ENCODE results near the gene CNIH3. TPM values are rescaled to one million over a fixed set of nuclear protein-coding genes. Genes with fewer than 3 reads are reported as not detected.

Gene CNIH3
- total RNA-seq, 1 experiment from 2014 or later: 21.4 TPM

DNA sequence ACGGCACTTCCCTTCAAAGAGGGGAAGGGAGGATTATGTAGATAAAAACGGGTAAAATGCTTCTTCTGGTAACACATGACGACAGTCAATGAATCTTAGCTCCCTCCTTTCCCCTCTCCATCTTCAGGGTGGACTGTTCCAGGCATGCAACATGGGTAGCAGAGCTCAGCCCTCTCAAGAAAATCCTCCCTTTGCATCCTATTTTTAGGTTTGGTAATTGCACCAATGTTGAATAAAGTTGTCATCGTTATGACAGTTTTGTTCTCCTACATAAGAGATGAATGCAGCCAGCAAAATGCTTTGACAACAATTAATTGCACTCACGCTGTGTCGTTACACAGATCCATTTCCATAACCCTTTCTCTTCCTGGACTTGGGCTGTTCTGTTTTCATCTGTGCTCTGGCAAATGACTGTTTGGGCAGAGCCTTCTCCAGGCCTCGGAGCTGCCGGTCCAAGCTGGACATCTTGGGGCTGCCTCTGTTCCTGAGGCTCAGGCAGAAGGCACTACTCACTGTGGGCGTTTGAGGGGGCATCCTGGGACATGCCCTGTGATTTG lies 127.6 kb downstream of the CNIH3 start:
- no peak for DNase-seq (ENCODE audit: low read depth)

DNA sequence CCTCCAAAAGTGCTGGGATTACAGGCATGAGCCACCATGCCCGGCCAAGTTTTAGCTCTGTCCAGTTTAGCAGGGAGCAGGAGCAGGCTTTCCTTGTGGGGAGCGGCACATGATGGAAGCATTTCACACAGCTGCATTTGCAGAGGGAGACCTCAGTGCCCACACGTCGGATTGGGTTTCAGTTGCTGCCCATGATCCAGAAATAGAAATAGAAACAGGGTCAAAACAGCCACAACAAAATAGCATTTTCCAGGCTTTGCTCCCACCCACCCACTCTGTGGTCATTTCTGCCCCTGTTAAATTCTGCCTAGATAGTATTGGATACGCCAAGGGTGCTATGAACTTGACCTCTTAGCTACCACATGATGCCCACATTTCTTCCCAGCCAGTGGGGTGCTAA lies 128.4 kb downstream of the CNIH3 start:
- no peak for DNase-seq (ENCODE audit: low read depth)

DNA sequence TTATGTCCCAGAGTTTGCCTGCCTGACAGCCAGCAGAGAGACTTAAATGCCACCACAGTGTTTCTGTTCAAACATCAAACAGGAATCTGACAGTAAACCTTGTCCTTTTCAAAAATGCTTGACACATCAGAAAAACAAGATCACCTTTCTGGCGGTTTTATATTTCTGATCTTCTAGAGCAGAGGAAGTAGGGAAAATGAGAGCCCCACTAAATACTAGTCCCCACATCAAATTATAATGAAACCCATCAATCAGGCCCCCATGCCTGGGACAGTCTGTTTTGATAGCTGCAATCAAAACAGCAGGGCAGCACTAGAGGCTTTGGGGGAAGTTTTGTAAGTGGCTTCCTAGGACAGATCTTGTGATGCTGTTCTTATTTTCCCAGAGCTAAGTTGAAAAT lies 129.3 kb downstream of the CNIH3 start:
- DNase-seq (ENCODE audit: low read depth): no peak

- no peak for DNase-seq (ENCODE audit: low read depth)
Observed at GRCh38 chr1:224745924-224746323, 129.8 kb downstream of the CNIH3 start.

GRCh38 chr1:224747578-224747977 lies 131.5 kb downstream of the CNIH3 start:
- peak; percentile 88 for DNase-seq (ENCODE audit: low read depth)

GRCh38 chr1:224749916-224750315 lies 133.8 kb downstream of the CNIH3 start:
- no peak for DNase-seq (ENCODE audit: low read depth)

GRCh38 chr1:224751624-224752311 lies 135.7 kb downstream of the CNIH3 start:
- no peak for DNase-seq (ENCODE audit: low read depth)

DNA sequence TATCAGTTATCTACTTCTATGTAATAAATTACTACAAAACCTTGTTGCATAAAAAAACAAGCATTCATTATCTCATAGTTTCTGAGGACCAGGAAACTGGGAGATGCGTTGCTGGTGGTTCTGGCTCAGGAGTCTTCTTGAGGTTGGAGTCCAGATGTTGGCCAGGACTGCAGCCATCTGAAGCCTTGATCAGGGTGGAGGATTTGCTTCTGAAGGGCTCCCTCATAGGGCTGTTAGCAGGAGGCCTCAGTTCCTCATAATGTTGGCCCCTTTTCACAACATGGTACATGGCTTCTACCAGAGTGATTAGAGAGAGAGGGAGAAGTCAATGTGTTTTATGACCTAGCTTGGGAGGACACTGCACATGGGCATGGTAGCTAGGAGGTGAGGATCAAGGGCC lies 137.4 kb downstream of the CNIH3 start:
- no peak for DNase-seq (ENCODE audit: low read depth)

DNA sequence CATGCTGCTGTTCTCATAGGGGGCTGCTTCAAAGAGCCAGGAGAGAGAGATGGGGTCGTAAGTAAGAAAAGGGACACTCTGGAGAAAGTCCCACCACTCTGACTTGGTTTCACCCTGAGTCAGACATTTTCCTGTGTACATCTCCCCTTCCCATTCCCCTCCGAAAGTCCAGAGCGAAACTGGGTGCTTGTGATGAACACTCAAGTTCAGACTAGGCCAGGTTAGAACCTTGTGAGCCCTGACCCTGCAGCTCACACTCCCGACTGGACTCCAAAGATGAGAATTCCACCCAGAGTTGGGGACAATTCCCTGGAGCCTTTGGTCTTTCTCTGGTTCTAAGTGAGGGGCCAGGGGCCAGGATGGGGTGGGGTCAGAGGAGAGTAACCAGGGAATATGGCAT lies 139.5 kb downstream of the CNIH3 start:
- no peak for DNase-seq (ENCODE audit: low read depth)

- DNase-seq (ENCODE audit: low read depth): no peak
Observed at GRCh38 chr1:224757508-224757907, 141.4 kb downstream of the CNIH3 start.

DNA sequence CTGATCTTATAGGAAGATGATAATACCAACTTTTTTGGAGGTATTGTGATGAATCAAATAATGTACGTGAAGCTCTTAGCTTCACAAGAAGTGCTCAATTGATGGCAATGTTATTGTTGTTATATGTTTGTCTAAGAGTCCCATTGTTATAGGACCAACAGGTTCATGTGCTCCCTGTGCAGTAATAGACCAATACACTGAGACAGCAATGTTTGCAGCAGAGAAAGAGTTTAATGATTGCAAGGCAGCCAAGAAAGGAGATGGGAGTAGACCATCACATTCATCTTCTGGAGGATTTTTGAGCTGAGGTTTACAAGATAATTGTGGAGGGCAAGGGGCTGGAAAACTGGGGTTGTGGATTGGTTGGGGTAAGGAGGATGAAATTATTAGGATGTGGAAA lies 143.0 kb downstream of the CNIH3 start:
- DNase-seq (ENCODE audit: low read depth): no peak

DNA sequence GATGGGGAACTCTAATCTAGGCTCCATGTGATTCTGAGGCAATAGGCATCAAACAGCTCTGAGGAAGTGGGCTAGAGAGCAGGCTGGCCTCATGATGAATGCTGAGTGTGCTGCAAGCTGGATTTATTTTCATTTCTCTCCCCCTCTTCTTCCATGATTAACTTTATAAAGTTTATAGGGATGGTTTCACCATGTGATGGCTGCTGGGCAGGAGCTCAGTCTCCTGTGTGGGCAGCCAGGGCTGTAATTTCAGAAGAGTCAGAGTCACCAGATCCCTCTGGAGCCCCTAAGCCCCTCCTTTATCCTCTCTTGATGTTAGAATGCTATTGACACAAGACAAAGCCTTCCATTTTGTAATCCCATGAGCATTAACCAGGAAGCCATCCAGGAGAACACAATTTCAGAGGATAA lies 143.6 kb downstream of the CNIH3 start:
- DNase-seq (ENCODE audit: low read depth): no peak

DNA sequence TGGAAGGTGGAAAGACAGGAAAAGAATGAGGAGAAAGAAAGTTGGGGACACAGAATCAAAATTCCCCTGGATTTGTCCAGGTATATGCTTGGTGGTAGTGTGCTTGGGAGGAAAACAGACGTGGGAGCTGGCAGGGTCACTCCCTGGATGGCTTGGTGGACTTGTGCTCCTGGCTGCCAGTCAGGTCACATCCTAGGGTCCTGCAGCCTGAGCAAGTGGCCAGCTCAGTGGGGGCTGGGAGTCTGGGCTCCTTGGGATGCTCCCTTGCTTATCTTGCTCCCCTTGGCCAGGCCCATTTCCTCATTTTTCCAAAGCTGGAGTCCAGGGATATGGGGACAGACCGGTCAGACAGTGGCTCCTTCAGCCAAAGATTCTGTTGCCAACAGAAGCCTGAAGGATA lies 144.0 kb downstream of the CNIH3 start:
- DNase-seq (ENCODE audit: low read depth): no peak

- DNase-seq (ENCODE audit: low read depth): no peak
Observed at GRCh38 chr1:224761245-224761644, 145.1 kb downstream of the CNIH3 start.

- no peak for DNase-seq (ENCODE audit: low read depth)
Observed at GRCh38 chr1:224762046-224762445, 145.9 kb downstream of the CNIH3 start.

- no peak for DNase-seq (ENCODE audit: low read depth)
Observed at GRCh38 chr1:224762701-224763100, 146.6 kb downstream of the CNIH3 start.

- no peak for DNase-seq (ENCODE audit: low read depth)
Observed at GRCh38 chr1:224763126-224763775, 147.1 kb downstream of the CNIH3 start.

DNA sequence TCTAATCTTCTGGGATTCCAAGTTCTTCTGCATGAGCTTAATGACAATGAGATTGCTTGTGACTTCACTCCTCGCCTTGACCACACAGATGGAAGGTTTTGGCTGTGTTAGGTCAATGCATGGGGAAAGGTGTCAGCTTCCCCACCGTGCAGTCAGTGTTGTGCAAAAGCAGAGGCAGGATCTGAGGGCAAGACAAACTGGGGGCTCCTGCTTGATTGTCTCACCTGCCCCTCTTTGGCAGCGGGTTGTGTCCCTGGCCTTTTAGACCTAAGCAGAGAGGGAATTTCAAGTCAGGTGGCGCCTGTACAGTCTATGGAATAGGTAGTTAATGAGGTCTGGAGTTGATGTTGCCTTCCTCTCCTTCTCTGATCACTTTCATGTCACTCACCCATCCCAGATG lies 150.1 kb downstream of the CNIH3 start:
- DNase-seq (ENCODE audit: low read depth): no peak

GRCh38 chr1:224767031-224767430 lies 150.9 kb downstream of the CNIH3 start:
- no peak for DNase-seq (ENCODE audit: low read depth)

DNA sequence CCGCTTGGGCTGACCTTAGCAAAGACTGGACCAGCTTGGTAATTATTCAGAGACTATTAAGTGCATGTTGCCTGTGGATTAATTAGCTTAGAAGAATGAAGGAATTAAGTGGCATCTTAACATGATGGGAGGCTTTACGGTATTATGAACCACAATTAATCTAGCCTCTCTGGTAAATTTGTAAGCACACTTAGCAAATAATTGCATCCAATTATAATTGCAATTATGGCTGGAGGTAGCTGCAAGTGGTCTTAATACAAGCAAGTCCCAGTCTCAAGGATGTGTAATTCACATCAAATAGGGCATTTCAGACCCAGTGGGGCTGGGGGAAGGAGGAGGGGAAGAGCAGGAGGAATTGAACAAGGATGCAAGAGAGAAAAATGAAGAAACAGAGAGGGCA lies 151.6 kb downstream of the CNIH3 start:
- no peak for DNase-seq (ENCODE audit: low read depth)

- no peak for DNase-seq (ENCODE audit: low read depth)
Observed at GRCh38 chr1:224768971-224769370, 152.9 kb downstream of the CNIH3 start.

- peak; percentile 50 for DNase-seq (ENCODE audit: low read depth)
Observed at GRCh38 chr1:224769452-224770335, 153.6 kb downstream of the CNIH3 start.

Data from M059J (cell line).